Keratinocyte (primary cell): ENCODE results near the gene ALK. TPM values are rescaled to one million over a fixed set of nuclear protein-coding genes. Genes with fewer than 3 reads are reported as not detected.

Experiments used
- DNase-seq: peaks from one replicate; pipeline ENCODE4 v3.0.0-alpha.2; 2011; ENCODE audit warnings: low read depth, missing footprints, low spot score
- FAIRE-seq: peaks from 2 replicates; lab custom pipeline; 2011; peaks lifted over from hg19 to GRCh38; lab: Jason Lieb, UNC
- H2AFZ ChIP-seq: 2 replicates; pipeline ENCODE4 v1.6.0; 2012; ENCODE audit warnings: low read length, control low read depth, inconsistent platforms; ENCODE audit not compliant: control insufficient read depth
- H3K27ac ChIP-seq: 2 replicates; pipeline ENCODE4 v1.5.1; 2011; ENCODE audit warnings: low read length; ENCODE audit not compliant: control insufficient read depth, insufficient read depth
- H3K27me3 ChIP-seq: 3 replicates; pipeline ENCODE4 v1.6.0; 2011; ENCODE audit warnings: low read length; ENCODE audit not compliant: control insufficient read depth, insufficient read depth; ENCODE audit errors: extremely low read depth
- H3K36me3 ChIP-seq, 2 experiments: 2 replicates in 1 of 2; 3 replicates in 1 of 2; pipeline ENCODE4 v1.5.1; 2011; ENCODE audit warnings: low read length in 2 of 2, mild to moderate bottlenecking in 1 of 2; ENCODE audit not compliant: control insufficient read depth in 2 of 2, insufficient read depth in 2 of 2; ENCODE audit errors: extremely low read depth in 1 of 2
- H3K4me1 ChIP-seq: 3 replicates; pipeline ENCODE4 v1.5.1; 2011; ENCODE audit warnings: low read length; ENCODE audit not compliant: control insufficient read depth, insufficient read depth; ENCODE audit errors: extremely low read depth
- H3K4me2 ChIP-seq: 3 replicates; pipeline ENCODE4 v1.6.0; 2011; ENCODE audit warnings: low read depth, low read length; ENCODE audit not compliant: control insufficient read depth, insufficient read depth; ENCODE audit errors: extremely low read depth
- H3K4me3 ChIP-seq, 3 experiments: fragments of 200-600 bp in 1 of 3; sonication (generic) in 1 of 3; 2 replicates in 2 of 3; 3 replicates in 1 of 3; pipeline ENCODE4 v1.5.1; 2011 to 2016; ENCODE audit warnings: low read length in 3 of 3, mild to moderate bottlenecking in 3 of 3, control low read depth in 2 of 3, inconsistent platforms in 1 of 3, low read depth in 1 of 3, mixed read lengths in 1 of 3, mixed run types in 1 of 3, moderate library complexity in 1 of 3; ENCODE audit not compliant: control insufficient read depth in 2 of 3, insufficient read depth in 2 of 3; ENCODE audit errors: extremely low read depth in 1 of 3
- H3K79me2 ChIP-seq: 2 replicates; pipeline ENCODE4 v1.6.0; 2012; ENCODE audit warnings: low read length; ENCODE audit not compliant: control insufficient read depth, insufficient read depth
- H3K9ac ChIP-seq: 3 replicates; pipeline ENCODE4 v1.6.0; 2011; ENCODE audit warnings: low read length; ENCODE audit not compliant: control insufficient read depth, insufficient read depth; ENCODE audit errors: extremely low read depth
- H3K9me1 ChIP-seq: 3 replicates; pipeline ENCODE4 v1.6.0; 2011; ENCODE audit warnings: low read length; ENCODE audit not compliant: control insufficient read depth, insufficient read depth; ENCODE audit errors: extremely low read depth
- H3K9me3 ChIP-seq: 2 replicates; pipeline ENCODE4 v1.5.1; 2012; ENCODE audit warnings: low read depth, low read length; ENCODE audit not compliant: control insufficient read depth
- H4K20me1 ChIP-seq: 3 replicates; pipeline ENCODE4 v1.6.0; 2011; ENCODE audit warnings: low read length; ENCODE audit not compliant: control insufficient read depth, insufficient read depth; ENCODE audit errors: extremely low read depth
- EZH2 ChIP-seq: IDR thresholded peaks from one replicate; pipeline ENCODE4 v1.6.1; 2012; ENCODE audit warnings: inconsistent platforms, mild to moderate bottlenecking, low read length, moderate library complexity
- dilution Hi-C: fragments of 300-500 bp; cut with MboI; formaldehyde crosslinking; loops from one replicate; pipeline ENCODE4 v1.7.0; 2020; ENCODE audit warnings: low sequenced_read_pairs; ENCODE audit not compliant: extremely low pct_ligation_motif_present
- polyA plus RNA-seq, 5 experiments: library from polyadenylated mRNA; depleted of rRNA in 3 of 5; stranded (reverse) in 3 of 5; stranded (forward) in 1 of 5; unstranded in 1 of 5; fragments of >200 nt; gene quantifications; 1 replicate in 1 of 5; 2 replicates in 3 of 5; 3 replicates in 1 of 5; pipeline versions ENCODE4 v1.2.1 to v1.2.3, GENCODE V29; 2011 to 2012; ENCODE audit warnings: missing spikeins in 2 of 5, low read depth in 1 of 5, low replicate concordance in 1 of 5
- TF ChIP-seq, protein P1 (sequence below), 3 experiments: IDR thresholded peaks in 1 of 3; conservative IDR thresholded peaks in 1 of 3; optimal IDR thresholded peaks in 1 of 3; 2 replicates in 2 of 3; 3 replicates in 1 of 3; pipeline versions ENCODE3 to v1.5.1; 2011; ENCODE audit warnings: low read length in 3 of 3, mild to moderate bottlenecking in 3 of 3, moderate library complexity in 2 of 3, control low read depth in 1 of 3, inconsistent platforms in 1 of 3; ENCODE audit not compliant: insufficient read depth in 2 of 3; ENCODE audit errors: extremely low read depth in 1 of 3

ALK gene
- polyA plus RNA-seq, 1 donor (not counting 4 experiments of a cell fraction or from before 2014, with no cell fraction given), result not detected

DNA sequence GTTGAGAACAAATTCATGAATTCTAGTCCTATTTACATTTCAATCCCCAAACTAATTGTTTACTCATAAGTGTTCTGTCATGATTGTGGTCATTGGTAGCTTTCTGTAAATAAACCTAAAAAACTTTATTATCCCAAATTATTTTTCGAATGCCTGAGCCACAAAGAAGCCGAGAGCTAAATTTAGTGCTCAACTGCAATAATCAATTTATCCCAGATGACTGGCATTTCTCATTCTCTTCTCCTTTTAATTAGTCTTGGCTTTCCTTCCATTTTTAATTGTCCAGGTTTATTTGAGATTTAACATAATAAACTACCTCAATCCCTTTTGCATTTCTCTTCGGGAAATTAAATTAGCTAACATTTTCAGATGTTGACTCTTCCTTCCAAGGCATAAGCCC is 308.3 kb downstream of the ALK start:
- no peaks in the 10 kb centered on the region for H3K27me3 ChIP-seq
- H3K9ac ChIP-seq, result no peak overlapping the region
- no peaks in the 10 kb centered on the region for H3K9me3 ChIP-seq
- dilution Hi-C loops, result no loop called here
- H4K20me1 ChIP-seq, result no peaks in the 10 kb centered on the region
- H3K79me2 ChIP-seq, result no peaks in the 10 kb centered on the region
- no peaks in the 10 kb centered on the region for H3K36me3 ChIP-seq
- FAIRE-seq (no peak), DNase-seq (no peak)
- H3K27ac ChIP-seq, result no peak overlapping the region
- TF ChIP-seq, protein P1, sequence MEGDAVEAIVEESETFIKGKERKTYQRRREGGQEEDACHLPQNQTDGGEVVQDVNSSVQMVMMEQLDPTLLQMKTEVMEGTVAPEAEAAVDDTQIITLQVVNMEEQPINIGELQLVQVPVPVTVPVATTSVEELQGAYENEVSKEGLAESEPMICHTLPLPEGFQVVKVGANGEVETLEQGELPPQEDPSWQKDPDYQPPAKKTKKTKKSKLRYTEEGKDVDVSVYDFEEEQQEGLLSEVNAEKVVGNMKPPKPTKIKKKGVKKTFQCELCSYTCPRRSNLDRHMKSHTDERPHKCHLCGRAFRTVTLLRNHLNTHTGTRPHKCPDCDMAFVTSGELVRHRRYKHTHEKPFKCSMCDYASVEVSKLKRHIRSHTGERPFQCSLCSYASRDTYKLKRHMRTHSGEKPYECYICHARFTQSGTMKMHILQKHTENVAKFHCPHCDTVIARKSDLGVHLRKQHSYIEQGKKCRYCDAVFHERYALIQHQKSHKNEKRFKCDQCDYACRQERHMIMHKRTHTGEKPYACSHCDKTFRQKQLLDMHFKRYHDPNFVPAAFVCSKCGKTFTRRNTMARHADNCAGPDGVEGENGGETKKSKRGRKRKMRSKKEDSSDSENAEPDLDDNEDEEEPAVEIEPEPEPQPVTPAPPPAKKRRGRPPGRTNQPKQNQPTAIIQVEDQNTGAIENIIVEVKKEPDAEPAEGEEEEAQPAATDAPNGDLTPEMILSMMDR (optimal IDR thresholded peaks at IDR 0.05 in 1 of 3, IDR thresholded peaks at IDR 0.05 in 1 of 3, conservative IDR thresholded peaks at IDR 0.05 in 1 of 3; ENCODE audit: extremely low read depth in 1 of 3, insufficient read depth in 2 of 3, low read length in 3 of 3), result no peak
- TF ChIP-seq EZH2, result no peak
- no peaks in the 10 kb centered on the region for H3K4me1 ChIP-seq
- H2AFZ ChIP-seq, result no peak overlapping the region
- no peak overlapping the region for H3K4me2 ChIP-seq
- H3K9me1 ChIP-seq, result no peaks in the 10 kb centered on the region
- no peak overlapping the region for H3K4me3 ChIP-seq

DNA sequence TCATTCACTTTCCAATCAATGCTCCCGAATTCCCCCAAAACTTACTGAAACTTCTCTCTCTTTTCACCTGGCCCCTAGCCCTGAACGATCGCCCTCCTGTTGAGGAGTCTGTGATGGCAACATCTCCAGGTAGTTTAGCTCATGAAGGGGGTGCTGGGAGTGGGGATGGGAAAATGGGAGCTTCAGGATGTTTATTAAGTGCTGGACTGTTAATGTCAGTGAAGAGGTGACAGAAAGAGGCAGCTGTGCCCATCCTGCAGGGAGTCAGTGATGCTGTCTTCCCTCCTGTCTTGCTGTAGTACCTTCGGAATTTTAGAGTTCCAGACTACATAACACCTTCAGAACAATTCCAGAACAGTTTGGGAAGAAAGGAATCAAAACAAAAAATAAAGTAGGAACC is 308.8 kb downstream of the ALK start:
- FAIRE-seq (no peak), DNase-seq (no peak)
- H3K27ac ChIP-seq, result no peak overlapping the region
- H2AFZ ChIP-seq, result no peak overlapping the region
- H3K4me1 ChIP-seq, result no peaks in the 10 kb centered on the region
- no peaks in the 10 kb centered on the region for H3K27me3 ChIP-seq
- no peak overlapping the region for H3K4me3 ChIP-seq
- H3K36me3 ChIP-seq, result no peaks in the 10 kb centered on the region
- no peaks in the 10 kb centered on the region for H3K9me3 ChIP-seq
- TF ChIP-seq EZH2, result no peak
- TF ChIP-seq, protein P1 (optimal IDR thresholded peaks at IDR 0.05 in 1 of 3, IDR thresholded peaks at IDR 0.05 in 1 of 3, conservative IDR thresholded peaks at IDR 0.05 in 1 of 3; ENCODE audit: extremely low read depth in 1 of 3, insufficient read depth in 2 of 3, low read length in 3 of 3), result no peak
- H3K9ac ChIP-seq, result no peak overlapping the region
- dilution Hi-C loops, result no loop called here
- H3K4me2 ChIP-seq, result no peak overlapping the region
- H3K9me1 ChIP-seq, result no peaks in the 10 kb centered on the region
- no peaks in the 10 kb centered on the region for H4K20me1 ChIP-seq
- H3K79me2 ChIP-seq, result no peaks in the 10 kb centered on the region
